ENCODE measurements around the gene MUSK.
"Not testable (repeated sequence)": the region's sequence is repeated elsewhere in the genome, so short reads cannot be mapped to it uniquely, and the experiment has no call there.

Gene MUSK

GRCh38 chr9:110668570-110669167 is at the start of gene MUSK:
TSS of gene MUSK (plus strand) at chr9:110668791. CDS start at chr9:110668905, 114 bp downstream.
- no peak for DNase-seq

- no peak for DNase-seq
Observed at GRCh38 chr9:110619831-110620230, 48.8 kb upstream of the MUSK start.

GRCh38 chr9:110620726-110621125 is 47.9 kb upstream of the MUSK start:
- DNase-seq: no peak

- DNase-seq: no peak
Observed at GRCh38 chr9:110622368-110622767, 46.2 kb upstream of the MUSK start.

GRCh38 chr9:110623462-110624025 is 45.0 kb upstream of the MUSK start:
- DNase-seq: peak; percentile 68

- DNase-seq: no peak
Observed at GRCh38 chr9:110626101-110626829, 42.3 kb upstream of the MUSK start.

- no peak for DNase-seq
Observed at GRCh38 chr9:110635589-110635988, 33.0 kb upstream of the MUSK start.

- DNase-seq: no peak
Observed at GRCh38 chr9:110638381-110638954, 30.1 kb upstream of the MUSK start.

- peak; percentile 63 for DNase-seq
Observed at GRCh38 chr9:110640736-110641135, 27.9 kb upstream of the MUSK start.

- no peak for DNase-seq
Observed at GRCh38 chr9:110641293-110641692, 27.3 kb upstream of the MUSK start.

- no peak for DNase-seq
Observed at GRCh38 chr9:110648696-110649095, 19.9 kb upstream of the MUSK start.

GRCh38 chr9:110650261-110650660 is 18.3 kb upstream of the MUSK start:
- DNase-seq: no peak

GRCh38 chr9:110650991-110651411 is 17.6 kb upstream of the MUSK start:
- no peak for DNase-seq

GRCh38 chr9:110655754-110656641 is 12.6 kb upstream of the MUSK start:
- DNase-seq: no peak

GRCh38 chr9:110659891-110660541 is 8.6 kb upstream of the MUSK start:
- no peak for DNase-seq

- DNase-seq: no peak
Observed at GRCh38 chr9:110669433-110669832, 842 bp downstream of the MUSK start.

- DNase-seq: no peak
Observed at GRCh38 chr9:110671849-110672248, 3.3 kb downstream of the MUSK start.

- peak; percentile 8 for DNase-seq
Observed at GRCh38 chr9:110672873-110673510, 4.4 kb downstream of the MUSK start.

- no peak for DNase-seq
Observed at GRCh38 chr9:110687497-110687896, 18.9 kb downstream of the MUSK start.

- DNase-seq: no peak
Observed at GRCh38 chr9:110688329-110688728, 19.7 kb downstream of the MUSK start.

- no peak for DNase-seq
Observed at GRCh38 chr9:110691002-110691549, 22.5 kb downstream of the MUSK start.

- not testable (repeated sequence) for DNase-seq
Observed at GRCh38 chr9:110695846-110696245, 27.3 kb downstream of the MUSK start.

All from NCI-H2029 treated with DMSO at 0.1 percent for 48 hours (cell line).